ENCODE results near the gene ALG10B.

DNA sequence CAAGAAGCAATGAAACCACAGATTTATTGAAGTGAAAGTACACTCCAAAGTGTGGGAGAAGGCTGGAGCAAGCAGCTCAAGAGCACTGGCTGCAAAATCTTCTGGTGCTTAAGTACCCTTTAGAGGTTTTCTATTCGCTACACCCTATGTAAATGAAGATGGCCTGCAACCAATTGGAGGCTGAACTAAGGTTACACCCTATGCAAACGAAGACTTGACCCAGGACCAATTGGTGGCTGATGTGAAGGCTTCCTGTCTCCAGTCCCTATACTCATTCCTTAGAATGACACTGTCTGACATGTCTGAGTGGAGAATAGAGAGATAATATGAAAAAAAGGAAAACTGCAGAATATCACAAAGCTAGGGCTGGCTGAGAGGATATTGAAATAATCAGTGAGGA is 57.2 kb downstream of the ALG10B start:
- TF ChIP-seq EP300 (IDR thresholded peaks at IDR 0.05; ENCODE audit: low read depth) (no peak), POLR2AphosphoS5 (IDR thresholded peaks at IDR 0.05) (no peak), POLR2A (IDR thresholded peaks at IDR 0.05) (no peak)
- TF ChIP-seq, protein P1, sequence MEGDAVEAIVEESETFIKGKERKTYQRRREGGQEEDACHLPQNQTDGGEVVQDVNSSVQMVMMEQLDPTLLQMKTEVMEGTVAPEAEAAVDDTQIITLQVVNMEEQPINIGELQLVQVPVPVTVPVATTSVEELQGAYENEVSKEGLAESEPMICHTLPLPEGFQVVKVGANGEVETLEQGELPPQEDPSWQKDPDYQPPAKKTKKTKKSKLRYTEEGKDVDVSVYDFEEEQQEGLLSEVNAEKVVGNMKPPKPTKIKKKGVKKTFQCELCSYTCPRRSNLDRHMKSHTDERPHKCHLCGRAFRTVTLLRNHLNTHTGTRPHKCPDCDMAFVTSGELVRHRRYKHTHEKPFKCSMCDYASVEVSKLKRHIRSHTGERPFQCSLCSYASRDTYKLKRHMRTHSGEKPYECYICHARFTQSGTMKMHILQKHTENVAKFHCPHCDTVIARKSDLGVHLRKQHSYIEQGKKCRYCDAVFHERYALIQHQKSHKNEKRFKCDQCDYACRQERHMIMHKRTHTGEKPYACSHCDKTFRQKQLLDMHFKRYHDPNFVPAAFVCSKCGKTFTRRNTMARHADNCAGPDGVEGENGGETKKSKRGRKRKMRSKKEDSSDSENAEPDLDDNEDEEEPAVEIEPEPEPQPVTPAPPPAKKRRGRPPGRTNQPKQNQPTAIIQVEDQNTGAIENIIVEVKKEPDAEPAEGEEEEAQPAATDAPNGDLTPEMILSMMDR (IDR thresholded peaks at IDR 0.05), result no peak

Measured in transverse colon (tissue), 4 donors.